ENCODE results near the gene DAAM1.

Gene DAAM1

GRCh38 chr14:59188461-59189090 is at the start of gene DAAM1:
DAAM1 (plus strand) TSS chr14:59188667; CDS start chr14:59263478, 74,811 bp downstream.
- peak; percentile 98 for DNase-seq

- no peak for DNase-seq
Measured at GRCh38 chr14:59139324-59139723, 49.1 kb upstream of the DAAM1 start.

GRCh38 chr14:59140106-59140843 is 48.2 kb upstream of the DAAM1 start:
- no peak for DNase-seq

GRCh38 chr14:59146484-59146883 is 42.0 kb upstream of the DAAM1 start:
- DNase-seq, result no peak

- DNase-seq, result no peak
Measured at GRCh38 chr14:59147007-59147406, 41.5 kb upstream of the DAAM1 start.

GRCh38 chr14:59148334-59148900 is 40.0 kb upstream of the DAAM1 start:
- DNase-seq, result no peak

- no peak for DNase-seq
Measured at GRCh38 chr14:59150990-59151389, 37.5 kb upstream of the DAAM1 start.

GRCh38 chr14:59154373-59154772 is 34.1 kb upstream of the DAAM1 start:
- no peak for DNase-seq

- no peak for DNase-seq
Measured at GRCh38 chr14:59155886-59156285, 32.6 kb upstream of the DAAM1 start.

GRCh38 chr14:59159169-59159568 is 29.3 kb upstream of the DAAM1 start:
- DNase-seq, result no peak

GRCh38 chr14:59160506-59160905 is 28.0 kb upstream of the DAAM1 start:
- no peak for DNase-seq

- peak; percentile 45 for DNase-seq
Measured at GRCh38 chr14:59161561-59162175, 26.8 kb upstream of the DAAM1 start.

- DNase-seq, result no peak
Measured at GRCh38 chr14:59166258-59166657, 22.2 kb upstream of the DAAM1 start.

- DNase-seq, result no peak
Measured at GRCh38 chr14:59175404-59175803, 13.1 kb upstream of the DAAM1 start.

- DNase-seq, result no peak
Measured at GRCh38 chr14:59176765-59177164, 11.7 kb upstream of the DAAM1 start.

- DNase-seq, result peak; percentile 31
Measured at GRCh38 chr14:59177262-59177661, 11.2 kb upstream of the DAAM1 start.

GRCh38 chr14:59181791-59182190 is 6.7 kb upstream of the DAAM1 start:
- no peak for DNase-seq

GRCh38 chr14:59182641-59183040 is 5.8 kb upstream of the DAAM1 start:
- no peak for DNase-seq

- no peak for DNase-seq
Measured at GRCh38 chr14:59183150-59183549, 5.3 kb upstream of the DAAM1 start.

- DNase-seq, result no peak
Measured at GRCh38 chr14:59184396-59184795, 4.1 kb upstream of the DAAM1 start.

GRCh38 chr14:59185676-59186075 is 2.8 kb upstream of the DAAM1 start:
- no peak for DNase-seq

- no peak for DNase-seq
Measured at GRCh38 chr14:59186306-59186705, 2.2 kb upstream of the DAAM1 start.

- no peak for DNase-seq
Measured at GRCh38 chr14:59187118-59187517, 1.3 kb upstream of the DAAM1 start.

All from DMS53 (cell line).